Measurements from ENCODE around the gene FKBP15.

FKBP15 gene

DNA sequence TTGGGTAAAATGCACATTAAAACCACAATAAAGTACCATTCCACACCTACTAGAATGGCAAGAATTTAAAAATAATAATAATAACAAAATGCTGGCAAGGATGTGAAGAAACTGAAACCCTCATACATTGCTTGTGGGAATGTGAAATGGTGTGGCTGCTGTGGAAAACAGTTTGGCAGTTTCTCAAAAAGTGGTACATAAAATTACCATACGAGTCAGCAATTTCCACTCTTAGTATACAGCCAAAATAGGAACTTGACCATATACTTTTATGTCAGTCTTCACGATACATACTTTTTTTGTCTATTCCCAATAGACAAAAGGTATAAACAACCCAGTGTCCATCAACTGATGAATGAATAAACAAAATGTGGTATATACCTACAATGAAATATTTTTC, 15.6 kb downstream of the FKBP15 start:
- 95% methylated on average over 2 of the region's 2 CpGs for WGBS
- Histone ChIP-seq H3K9ac (ENCODE audit: low read depth, low read length) (no peak overlapping the region), H3K36me3 (ENCODE audit: insufficient read depth, low read length) (peaks cover 55% of the 10 kb centered on the region), H3K9me3 (ENCODE audit: insufficient read depth, low read depth, low read length) (no peaks in the 10 kb centered on the region), H3K4me3 (ENCODE audit: low read length) (no peak overlapping the region), H3K4me1 (ENCODE audit: insufficient read depth, low read length) (no peaks in the 10 kb centered on the region), H3K27ac (ENCODE audit: low read depth, low read length) (no peak overlapping the region), H3K27me3 (ENCODE audit: insufficient read depth, low read length) (no peaks in the 10 kb centered on the region)

DNA sequence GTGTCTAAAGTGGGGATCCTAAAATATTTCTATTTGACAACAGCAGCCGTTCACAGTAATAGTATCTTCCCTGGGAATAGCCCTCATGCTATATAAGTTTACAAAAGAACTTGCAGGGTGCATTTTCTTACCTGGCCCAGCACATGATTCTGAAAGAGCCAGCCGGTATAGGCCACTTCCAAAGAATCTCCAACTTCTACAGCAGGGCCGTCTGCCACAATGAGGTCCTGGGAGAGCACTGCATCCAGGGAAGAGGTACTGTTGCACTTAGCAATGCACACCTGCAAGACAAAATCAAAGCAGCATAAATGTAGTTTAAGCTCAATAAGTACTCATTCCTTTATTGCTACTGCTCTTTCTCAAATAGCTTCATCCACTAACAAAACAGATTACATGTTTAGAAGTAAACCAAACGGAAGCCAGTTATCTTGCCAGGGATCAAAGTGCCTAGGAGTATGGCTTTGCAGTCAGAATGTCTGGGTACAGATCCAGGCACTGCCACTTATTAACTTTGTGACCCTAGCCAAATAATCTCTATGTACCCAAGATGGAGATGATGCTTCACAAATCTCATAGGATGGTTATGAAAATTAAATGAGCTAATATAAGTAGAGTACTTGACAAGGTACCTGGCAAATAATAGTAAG, 21.3 kb downstream of the FKBP15 start:
- H3K9me3 ChIP-seq (ENCODE audit: insufficient read depth, low read depth, low read length): no peaks in the 10 kb centered on the region
- H3K27me3 ChIP-seq (ENCODE audit: insufficient read depth, low read length): no peaks in the 10 kb centered on the region
- H3K27ac ChIP-seq (ENCODE audit: low read depth, low read length): no peak overlapping the region
- H3K36me3 ChIP-seq (ENCODE audit: insufficient read depth, low read length): peaks cover 62% of the 10 kb centered on the region
- no peaks in the 10 kb centered on the region for H3K4me1 ChIP-seq (ENCODE audit: insufficient read depth, low read length)
- no peak overlapping the region for H3K4me3 ChIP-seq (ENCODE audit: low read length)
- H3K9ac ChIP-seq (ENCODE audit: low read depth, low read length): no peak overlapping the region
- 95% methylated on average over 4 of the region's 4 CpGs for WGBS

DNA sequence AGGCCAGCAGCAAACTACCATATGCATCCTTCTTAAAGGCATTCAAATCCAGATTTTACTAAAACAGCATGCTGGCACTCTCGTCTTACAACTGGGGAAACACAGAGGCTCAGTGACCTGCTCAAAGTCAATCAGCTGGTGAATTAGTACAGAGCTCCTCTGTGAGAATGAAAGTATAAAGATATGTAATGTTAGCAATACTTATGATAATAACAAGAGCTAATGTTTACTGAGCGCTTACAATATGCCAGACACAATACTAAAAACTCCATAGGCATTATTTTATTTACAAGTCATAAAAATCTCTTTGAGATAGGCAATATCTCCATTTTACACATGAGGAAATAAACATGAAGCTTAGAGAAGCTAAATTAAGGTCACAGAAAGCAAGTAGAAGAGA, 28.6 kb downstream of the FKBP15 start:
- Histone ChIP-seq H3K9me3 (ENCODE audit: insufficient read depth, low read depth, low read length) (no peaks in the 10 kb centered on the region), H3K27ac (ENCODE audit: low read depth, low read length) (no peak overlapping the region), H3K4me3 (ENCODE audit: low read length) (no peak overlapping the region), H3K4me1 (ENCODE audit: insufficient read depth, low read length) (no peaks in the 10 kb centered on the region), H3K36me3 (ENCODE audit: insufficient read depth, low read length) (peaks cover 76% of the 10 kb centered on the region), H3K27me3 (ENCODE audit: insufficient read depth, low read length) (no peaks in the 10 kb centered on the region), H3K9ac (ENCODE audit: low read depth, low read length) (no peak overlapping the region)
- WGBS: 91% methylated on average over 1 of the region's 2 CpGs

DNA sequence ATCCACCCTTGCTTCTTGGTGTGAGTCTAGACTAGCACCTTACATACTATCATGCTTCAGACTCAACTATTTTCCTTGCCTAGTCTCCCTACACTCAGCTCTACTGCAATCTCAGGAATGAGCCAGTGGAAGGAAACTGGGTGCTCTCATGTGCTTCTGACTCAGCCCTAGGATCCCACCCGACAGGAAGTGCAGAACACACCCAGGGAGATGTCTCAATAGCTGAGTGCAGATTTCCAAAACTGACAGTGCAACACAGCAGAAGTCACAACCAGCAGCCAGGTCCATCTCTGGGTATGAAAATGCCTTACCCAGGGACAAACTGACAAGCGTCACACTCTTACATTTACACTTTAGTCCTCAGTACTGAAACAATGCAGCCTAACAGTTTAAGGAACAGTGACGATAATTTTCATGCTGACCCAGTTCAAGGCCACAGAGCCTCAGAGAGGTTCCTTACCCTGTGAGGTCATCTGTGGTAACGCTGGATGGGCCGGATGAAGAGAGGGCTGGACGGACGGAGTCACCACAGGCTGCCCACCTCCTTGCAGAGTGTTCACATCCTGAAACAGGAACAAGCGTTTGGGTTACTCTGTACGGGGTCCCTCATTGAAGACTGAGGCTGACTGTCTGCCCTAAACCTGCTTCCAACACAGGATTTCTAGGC, 33.0 kb downstream of the FKBP15 start:
- Histone ChIP-seq H3K36me3 (ENCODE audit: insufficient read depth, low read length) (peaks cover 94% of the 10 kb centered on the region), H3K27me3 (ENCODE audit: insufficient read depth, low read length) (no peaks in the 10 kb centered on the region), H3K9ac (ENCODE audit: low read depth, low read length) (no peak overlapping the region), H3K27ac (ENCODE audit: low read depth, low read length) (no peak overlapping the region), H3K9me3 (ENCODE audit: insufficient read depth, low read depth, low read length) (no peaks in the 10 kb centered on the region), H3K4me3 (ENCODE audit: low read length) (no peak overlapping the region), H3K4me1 (ENCODE audit: insufficient read depth, low read length) (no peaks in the 10 kb centered on the region)
- 92% methylated on average over 9 of the region's 9 CpGs for WGBS

DNA sequence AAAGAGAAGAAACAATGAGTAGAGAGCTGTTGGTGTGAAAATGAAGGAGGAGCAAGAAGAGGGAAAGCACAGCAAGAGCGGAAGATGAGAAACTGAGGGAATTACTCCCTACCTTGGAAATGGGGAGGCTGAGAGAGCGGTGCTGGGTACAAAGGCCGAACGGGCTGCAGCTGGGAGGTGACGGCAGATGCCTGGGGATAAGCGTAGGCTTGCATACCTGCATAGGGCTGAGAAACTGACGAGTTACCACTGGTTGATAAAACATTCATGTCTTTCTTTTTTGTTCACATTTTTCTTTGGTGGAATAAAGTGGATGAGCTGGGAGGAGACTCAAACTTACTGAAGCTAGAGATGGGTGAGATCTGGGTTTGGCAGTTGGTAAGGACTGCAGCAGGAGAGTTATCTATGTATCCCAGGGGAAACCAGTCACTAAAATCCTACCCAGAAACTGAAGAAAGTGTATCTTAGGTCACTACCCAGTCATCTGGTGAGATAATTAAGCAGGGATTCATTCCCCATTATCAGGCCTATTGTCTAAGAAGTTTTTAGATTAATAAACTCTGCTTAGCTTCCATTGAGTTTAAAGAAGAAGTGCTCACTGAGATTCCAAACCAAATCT, 34.8 kb downstream of the FKBP15 start:
- H3K27ac ChIP-seq (ENCODE audit: low read depth, low read length): no peak overlapping the region
- H3K9me3 ChIP-seq (ENCODE audit: insufficient read depth, low read depth, low read length): no peaks in the 10 kb centered on the region
- no peaks in the 10 kb centered on the region for H3K27me3 ChIP-seq (ENCODE audit: insufficient read depth, low read length)
- H3K9ac ChIP-seq (ENCODE audit: low read depth, low read length): no peak overlapping the region; the same call in 1 of the 2 replicates
- peaks cover 95% of the 10 kb centered on the region for H3K36me3 ChIP-seq (ENCODE audit: insufficient read depth, low read length)
- H3K4me1 ChIP-seq (ENCODE audit: insufficient read depth, low read length): no peaks in the 10 kb centered on the region
- no peak overlapping the region for H3K4me3 ChIP-seq (ENCODE audit: low read length)
- WGBS: 95% methylated on average over 7 of the region's 7 CpGs

DNA sequence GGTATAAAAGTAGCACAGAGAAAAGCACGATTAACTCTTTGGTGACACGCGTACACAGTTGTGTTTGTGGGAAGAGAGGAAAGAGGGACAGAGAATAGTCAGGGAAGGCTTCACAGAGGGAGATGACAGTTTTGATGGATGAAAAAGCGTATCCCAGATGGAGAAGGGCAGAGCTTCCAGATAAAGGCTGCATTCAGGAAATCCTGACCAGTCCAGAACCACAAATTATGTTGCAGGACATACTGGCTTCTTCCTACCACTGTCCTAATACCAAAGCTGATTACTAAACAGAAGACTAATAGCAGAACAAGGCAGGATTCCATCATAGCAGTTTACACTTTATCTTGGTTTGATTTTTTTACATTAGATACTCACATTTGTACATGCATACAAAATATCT, 35.8 kb downstream of the FKBP15 start:
- Histone ChIP-seq H3K4me3 (ENCODE audit: low read length) (no peak overlapping the region), H3K4me1 (ENCODE audit: insufficient read depth, low read length) (no peaks in the 10 kb centered on the region), H3K36me3 (ENCODE audit: insufficient read depth, low read length) (peaks cover 100% of the 10 kb centered on the region), H3K27ac (ENCODE audit: low read depth, low read length) (no peak overlapping the region), H3K9me3 (ENCODE audit: insufficient read depth, low read depth, low read length) (no peaks in the 10 kb centered on the region), H3K9ac (ENCODE audit: low read depth, low read length) (no peak overlapping the region), H3K27me3 (ENCODE audit: insufficient read depth, low read length) (no peaks in the 10 kb centered on the region)
- WGBS: 92% methylated on average over 4 of the region's 4 CpGs

DNA sequence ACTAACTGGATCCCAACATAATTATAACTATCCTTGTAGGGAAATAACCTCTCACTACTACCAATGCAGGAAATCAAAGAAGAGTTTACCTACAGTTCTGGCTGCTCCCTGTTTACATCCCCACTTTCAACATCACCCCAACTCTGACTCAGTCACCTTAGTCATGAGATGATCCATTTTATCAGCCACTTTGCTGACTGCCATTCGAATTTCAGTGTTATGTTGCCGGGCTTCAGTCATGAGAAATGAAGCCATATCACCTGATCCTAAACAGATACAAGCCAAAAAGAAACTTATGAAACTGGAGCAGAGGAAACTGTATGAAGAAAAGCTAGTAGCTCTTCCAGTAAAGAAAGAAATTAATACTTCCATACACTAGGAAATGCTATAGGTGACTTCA, 36.5 kb downstream of the FKBP15 start:
- 87% methylated on average over 2 of the region's 2 CpGs for WGBS
- Histone ChIP-seq H3K4me3 (ENCODE audit: low read length) (no peak overlapping the region), H3K27ac (ENCODE audit: low read depth, low read length) (no peak overlapping the region), H3K9ac (ENCODE audit: low read depth, low read length) (no peak overlapping the region), H3K9me3 (ENCODE audit: insufficient read depth, low read depth, low read length) (no peaks in the 10 kb centered on the region), H3K36me3 (ENCODE audit: insufficient read depth, low read length) (peaks cover 100% of the 10 kb centered on the region), H3K27me3 (ENCODE audit: insufficient read depth, low read length) (no peaks in the 10 kb centered on the region), H3K4me1 (ENCODE audit: insufficient read depth, low read length) (no peaks in the 10 kb centered on the region)

DNA sequence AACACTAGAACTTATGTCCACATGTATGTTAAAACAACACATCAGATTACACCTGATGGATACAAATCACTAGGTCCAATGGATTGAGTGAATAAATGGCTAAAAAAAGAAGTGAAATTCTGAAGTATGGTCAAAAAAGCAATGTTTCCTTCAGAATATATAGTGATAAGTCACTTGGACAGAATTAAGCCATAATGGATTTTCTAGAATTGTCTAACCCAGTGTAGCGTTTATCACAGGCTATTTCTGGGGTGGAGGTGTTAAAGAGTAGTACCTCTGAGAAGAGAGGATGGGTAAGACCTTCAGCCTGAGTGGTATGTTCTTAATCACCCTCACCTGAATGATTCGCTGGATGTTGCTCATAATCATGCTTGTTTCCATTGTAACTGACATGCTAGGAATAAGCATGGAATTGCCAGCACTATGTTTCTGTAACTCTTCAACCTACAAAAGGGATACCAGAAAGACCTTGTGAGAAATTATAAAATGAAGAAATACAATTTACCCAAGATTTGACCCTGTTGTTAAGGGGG, 37.1 kb downstream of the FKBP15 start:
- H3K4me1 ChIP-seq (ENCODE audit: insufficient read depth, low read length): no peaks in the 10 kb centered on the region
- WGBS: 92% methylated on average over 2 of the region's 2 CpGs
- peaks cover 95% of the 10 kb centered on the region for H3K36me3 ChIP-seq (ENCODE audit: insufficient read depth, low read length)
- H3K9ac ChIP-seq (ENCODE audit: low read depth, low read length): no peak overlapping the region
- H3K27ac ChIP-seq (ENCODE audit: low read depth, low read length): no peak overlapping the region
- H3K27me3 ChIP-seq (ENCODE audit: insufficient read depth, low read length): no peaks in the 10 kb centered on the region
- no peak overlapping the region for H3K4me3 ChIP-seq (ENCODE audit: low read length)
- no peaks in the 10 kb centered on the region for H3K9me3 ChIP-seq (ENCODE audit: insufficient read depth, low read depth, low read length)

DNA sequence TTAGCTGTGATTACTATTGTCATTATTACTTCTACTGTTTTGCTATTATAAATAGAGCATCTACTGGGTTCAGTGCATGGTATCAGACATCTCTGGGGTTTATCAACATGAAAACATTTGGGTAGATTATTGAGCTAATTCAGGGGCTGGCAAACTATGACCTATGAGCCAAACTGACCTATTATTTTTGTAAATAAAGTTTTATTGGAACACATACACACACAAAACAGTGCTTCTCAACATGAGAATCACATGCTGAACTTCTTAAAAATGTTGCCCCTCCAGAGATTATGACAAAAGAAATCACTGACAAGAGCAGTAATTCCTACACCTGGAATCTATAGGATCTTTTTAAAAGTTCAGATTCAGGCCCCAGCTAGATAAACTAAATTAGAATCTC, 39.9 kb downstream of the FKBP15 start:
- H3K36me3 ChIP-seq (ENCODE audit: insufficient read depth, low read length): peaks cover 95% of the 10 kb centered on the region
- no peak overlapping the region for H3K4me3 ChIP-seq (ENCODE audit: low read length)
- H3K27me3 ChIP-seq (ENCODE audit: insufficient read depth, low read length): no peaks in the 10 kb centered on the region
- H3K27ac ChIP-seq (ENCODE audit: low read depth, low read length): no peak overlapping the region
- H3K9me3 ChIP-seq (ENCODE audit: insufficient read depth, low read depth, low read length): no peaks in the 10 kb centered on the region
- H3K9ac ChIP-seq (ENCODE audit: low read depth, low read length): no peak overlapping the region
- no peaks in the 10 kb centered on the region for H3K4me1 ChIP-seq (ENCODE audit: insufficient read depth, low read length)

DNA sequence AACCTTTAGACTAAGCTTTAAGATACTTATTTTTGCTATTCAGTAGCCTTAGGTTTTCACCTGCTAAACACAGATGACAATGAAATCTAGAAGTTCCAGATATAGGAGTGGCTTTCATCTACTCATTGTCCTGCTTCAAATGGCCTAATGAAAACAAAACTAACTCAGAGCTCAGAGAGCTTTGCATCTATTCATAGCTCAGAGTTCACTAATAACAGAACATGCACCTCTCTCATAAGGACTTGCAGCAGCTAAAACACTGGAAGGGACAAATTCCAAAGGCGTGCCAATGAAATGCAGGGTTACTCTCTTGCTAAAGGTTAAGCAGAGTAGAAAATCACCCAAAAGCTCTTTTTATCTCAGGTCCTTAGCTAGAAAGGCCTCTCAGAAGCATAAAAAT, 41.2 kb downstream of the FKBP15 start:
- Histone ChIP-seq H3K9ac (ENCODE audit: low read depth, low read length) (no peak overlapping the region), H3K27me3 (ENCODE audit: insufficient read depth, low read length) (no peaks in the 10 kb centered on the region), H3K9me3 (ENCODE audit: insufficient read depth, low read depth, low read length) (no peaks in the 10 kb centered on the region), H3K27ac (ENCODE audit: low read depth, low read length) (no peak overlapping the region), H3K4me3 (ENCODE audit: low read length) (no peak overlapping the region), H3K36me3 (ENCODE audit: insufficient read depth, low read length) (peaks cover 94% of the 10 kb centered on the region), H3K4me1 (ENCODE audit: insufficient read depth, low read length) (no peaks in the 10 kb centered on the region)
- WGBS: 0% methylated on average over 1 of the region's 1 CpG

DNA sequence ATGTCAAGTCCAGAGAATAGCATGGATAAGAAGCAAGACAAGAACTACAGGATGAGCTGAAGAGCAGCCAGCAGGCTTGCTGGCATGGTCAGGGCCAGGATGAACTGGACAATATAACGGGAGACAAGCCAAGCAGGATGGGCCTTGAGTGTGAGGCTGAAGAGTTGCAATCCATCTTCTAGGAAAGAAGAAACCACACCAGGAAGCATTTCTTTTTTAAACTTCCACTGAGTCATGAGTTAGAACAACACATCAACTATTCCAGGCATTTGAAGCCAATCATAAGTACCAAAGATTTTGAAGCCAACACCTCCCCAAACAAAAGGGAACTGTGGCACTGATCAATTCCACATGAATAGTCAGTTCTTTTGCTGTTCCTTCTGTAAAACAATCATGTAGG, 43.0 kb downstream of the FKBP15 start:
- H3K9me3 ChIP-seq (ENCODE audit: insufficient read depth, low read depth, low read length): no peaks in the 10 kb centered on the region
- H3K4me3 ChIP-seq (ENCODE audit: low read length): no peak overlapping the region
- WGBS: 83% methylated on average over 1 of the region's 1 CpG
- no peak overlapping the region for H3K9ac ChIP-seq (ENCODE audit: low read depth, low read length)
- H3K27me3 ChIP-seq (ENCODE audit: insufficient read depth, low read length): no peaks in the 10 kb centered on the region
- no peaks in the 10 kb centered on the region for H3K4me1 ChIP-seq (ENCODE audit: insufficient read depth, low read length)
- H3K27ac ChIP-seq (ENCODE audit: low read depth, low read length): no peak overlapping the region
- H3K36me3 ChIP-seq (ENCODE audit: insufficient read depth, low read length): peaks cover 89% of the 10 kb centered on the region
